GM12872 (cell line): ENCODE data around the gene CALCB.

ENCODE experiments used
- CTCF ChIP-seq: IDR thresholded peaks from 3 replicates; pipeline ENCODE4 v1.5.1; 2011; ENCODE audit warnings: low read depth, mild to moderate bottlenecking, low read length, moderate library complexity; ENCODE audit not compliant: insufficient read depth

Gene CALCB

GRCh38 chr11:15107730-15108515 is 34.5 kb downstream of the CALCB start:
- no peak for TF ChIP-seq CTCF

GRCh38 chr11:15108592-15109130 is 35.3 kb downstream of the CALCB start:
- TF ChIP-seq CTCF = no peak

- no peak for TF ChIP-seq CTCF
These were observed 36.2 kb downstream of the CALCB start for GRCh38 chr11:15109602-15110001.

GRCh38 chr11:15111215-15111614 is 37.8 kb downstream of the CALCB start:
- TF ChIP-seq CTCF = no peak

- no peak for TF ChIP-seq CTCF
These were observed 38.7 kb downstream of the CALCB start for GRCh38 chr11:15112131-15112541.

- no peak for TF ChIP-seq CTCF
These were observed 40.0 kb downstream of the CALCB start for GRCh38 chr11:15113381-15113780.

- TF ChIP-seq CTCF = no peak
These were observed 41.4 kb downstream of the CALCB start, which contains the start of gene INSC for GRCh38 chr11:15114501-15115475. TSS of gene INSC (plus strand) at chr11:15114923. CDS start at chr11:15149175, 34,252 bp downstream.
